Measurements from ENCODE around the gene ZBED2. TPM values are rescaled to one million over a fixed set of nuclear protein-coding genes. Genes with fewer than 3 reads are reported as not detected.

Gene ZBED2
- total RNA-seq, 1 experiment from 2014 or later: 0.10 TPM

DNA sequence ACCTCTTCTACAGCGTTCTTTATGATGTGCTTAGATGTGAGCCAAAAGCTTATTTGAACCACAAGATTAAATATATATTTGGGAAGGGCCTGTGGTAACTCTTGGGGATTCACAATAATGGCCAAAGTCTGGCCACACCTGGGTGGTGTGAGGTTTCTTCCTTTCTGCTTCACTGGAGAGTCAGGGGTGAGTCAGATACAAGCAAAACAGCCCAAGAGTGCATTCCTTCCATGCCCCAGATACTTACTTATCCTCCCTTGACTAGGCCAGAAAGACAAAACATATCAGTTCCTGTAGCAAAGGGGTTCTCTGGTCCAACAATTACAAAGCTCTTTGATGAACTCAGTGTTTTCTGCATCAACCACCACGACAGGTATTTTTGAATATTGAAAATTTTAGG is 941 bp downstream of the ZBED2 start:
- DNase-seq (ENCODE audit: low read depth, low spot score): no peak
- Histone ChIP-seq H3K36me3 (ENCODE audit: control insufficient read depth, insufficient read depth, low read length) (no peaks in the 10 kb centered on the region), H3K9me3 (ENCODE audit: control insufficient read depth, insufficient read depth, low read depth, low read length) (no peaks in the 10 kb centered on the region), H3K4me1 (ENCODE audit: control insufficient read depth, insufficient read depth, low read length) (no peaks in the 10 kb centered on the region), H3K4me3 (ENCODE audit: low read depth in 2 of 2, low read length in 2 of 2) (no peak overlapping the region), H3K27ac (ENCODE audit: low read length) (no peak overlapping the region), H3K27me3 (ENCODE audit: control insufficient read depth, insufficient read depth, low read length) (no peaks in the 10 kb centered on the region)
- in situ Hi-C loops (cut with HindIII; ENCODE audit: low pct_unique_long_range_greater_than_20kb, low sequenced_read_pairs) (no loop called here), intact Hi-C loops (cut with micrococcal nuclease; ENCODE audit: unreplicated experiment) (no loop called here)
- POLR2A ChIA-PET: no interaction called here
- no TSS peak for BruUV-seq (replicated peaks)
- ATAC-seq: no peak
- CTCF ChIA-PET: no interaction called here
- TF ChIP-seq, protein P1, sequence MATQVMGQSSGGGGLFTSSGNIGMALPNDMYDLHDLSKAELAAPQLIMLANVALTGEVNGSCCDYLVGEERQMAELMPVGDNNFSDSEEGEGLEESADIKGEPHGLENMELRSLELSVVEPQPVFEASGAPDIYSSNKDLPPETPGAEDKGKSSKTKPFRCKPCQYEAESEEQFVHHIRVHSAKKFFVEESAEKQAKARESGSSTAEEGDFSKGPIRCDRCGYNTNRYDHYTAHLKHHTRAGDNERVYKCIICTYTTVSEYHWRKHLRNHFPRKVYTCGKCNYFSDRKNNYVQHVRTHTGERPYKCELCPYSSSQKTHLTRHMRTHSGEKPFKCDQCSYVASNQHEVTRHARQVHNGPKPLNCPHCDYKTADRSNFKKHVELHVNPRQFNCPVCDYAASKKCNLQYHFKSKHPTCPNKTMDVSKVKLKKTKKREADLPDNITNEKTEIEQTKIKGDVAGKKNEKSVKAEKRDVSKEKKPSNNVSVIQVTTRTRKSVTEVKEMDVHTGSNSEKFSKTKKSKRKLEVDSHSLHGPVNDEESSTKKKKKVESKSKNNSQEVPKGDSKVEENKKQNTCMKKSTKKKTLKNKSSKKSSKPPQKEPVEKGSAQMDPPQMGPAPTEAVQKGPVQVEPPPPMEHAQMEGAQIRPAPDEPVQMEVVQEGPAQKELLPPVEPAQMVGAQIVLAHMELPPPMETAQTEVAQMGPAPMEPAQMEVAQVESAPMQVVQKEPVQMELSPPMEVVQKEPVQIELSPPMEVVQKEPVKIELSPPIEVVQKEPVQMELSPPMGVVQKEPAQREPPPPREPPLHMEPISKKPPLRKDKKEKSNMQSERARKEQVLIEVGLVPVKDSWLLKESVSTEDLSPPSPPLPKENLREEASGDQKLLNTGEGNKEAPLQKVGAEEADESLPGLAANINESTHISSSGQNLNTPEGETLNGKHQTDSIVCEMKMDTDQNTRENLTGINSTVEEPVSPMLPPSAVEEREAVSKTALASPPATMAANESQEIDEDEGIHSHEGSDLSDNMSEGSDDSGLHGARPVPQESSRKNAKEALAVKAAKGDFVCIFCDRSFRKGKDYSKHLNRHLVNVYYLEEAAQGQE (IDR thresholded peaks at IDR 0.05; ENCODE audit: insufficient read depth in 1 of 2, low read depth in 2 of 2, low read length in 1 of 2): no peak
- TF ChIP-seq SIN3A (IDR thresholded peaks at IDR 0.05; ENCODE audit: borderline replicate concordance, insufficient read depth, low read depth, low read length) (no peak), TCF7L2 (IDR thresholded peaks at IDR 0.05; ENCODE audit: low read depth, low read length) (no peak), POLR2AphosphoS5 (IDR thresholded peaks at IDR 0.05; ENCODE audit: low read depth, low read length) (no peak)
- TF ChIP-seq, protein P2, sequence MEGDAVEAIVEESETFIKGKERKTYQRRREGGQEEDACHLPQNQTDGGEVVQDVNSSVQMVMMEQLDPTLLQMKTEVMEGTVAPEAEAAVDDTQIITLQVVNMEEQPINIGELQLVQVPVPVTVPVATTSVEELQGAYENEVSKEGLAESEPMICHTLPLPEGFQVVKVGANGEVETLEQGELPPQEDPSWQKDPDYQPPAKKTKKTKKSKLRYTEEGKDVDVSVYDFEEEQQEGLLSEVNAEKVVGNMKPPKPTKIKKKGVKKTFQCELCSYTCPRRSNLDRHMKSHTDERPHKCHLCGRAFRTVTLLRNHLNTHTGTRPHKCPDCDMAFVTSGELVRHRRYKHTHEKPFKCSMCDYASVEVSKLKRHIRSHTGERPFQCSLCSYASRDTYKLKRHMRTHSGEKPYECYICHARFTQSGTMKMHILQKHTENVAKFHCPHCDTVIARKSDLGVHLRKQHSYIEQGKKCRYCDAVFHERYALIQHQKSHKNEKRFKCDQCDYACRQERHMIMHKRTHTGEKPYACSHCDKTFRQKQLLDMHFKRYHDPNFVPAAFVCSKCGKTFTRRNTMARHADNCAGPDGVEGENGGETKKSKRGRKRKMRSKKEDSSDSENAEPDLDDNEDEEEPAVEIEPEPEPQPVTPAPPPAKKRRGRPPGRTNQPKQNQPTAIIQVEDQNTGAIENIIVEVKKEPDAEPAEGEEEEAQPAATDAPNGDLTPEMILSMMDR (IDR thresholded peaks at IDR 0.05): no peak

DNA sequence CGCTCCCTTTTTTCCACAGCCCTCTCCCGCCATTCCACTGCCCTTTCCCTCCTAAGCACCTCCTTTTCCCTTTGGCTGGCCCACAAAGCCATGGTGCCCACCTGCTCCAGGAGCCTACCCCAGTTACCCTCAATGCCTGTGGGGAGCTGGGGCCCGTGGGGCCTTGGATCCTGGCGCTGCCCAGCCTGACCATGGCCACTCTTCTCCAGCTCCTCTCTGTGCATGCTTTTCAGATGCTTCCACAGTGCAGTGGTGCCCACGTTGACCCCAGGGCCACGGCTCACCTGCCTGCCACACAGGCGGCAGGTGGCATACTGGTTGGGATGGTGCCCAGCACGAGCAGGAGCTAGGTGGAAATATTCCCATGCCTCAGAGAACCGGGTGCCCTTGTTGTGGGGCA is 1.5 kb downstream of the ZBED2 start:
- ChIA-PET POLR2A (no interaction called here), CTCF (no interaction called here)
- intact Hi-C loops (cut with micrococcal nuclease; ENCODE audit: unreplicated experiment): no loop called here
- DNase-seq (ENCODE audit: low read depth, low spot score): no peak
- H3K36me3 ChIP-seq (ENCODE audit: control insufficient read depth, insufficient read depth, low read length): no peaks in the 10 kb centered on the region
- no TSS peak for BruUV-seq (replicated peaks)
- in situ Hi-C loops (cut with HindIII; ENCODE audit: low pct_unique_long_range_greater_than_20kb, low sequenced_read_pairs): no loop called here
- no peak overlapping the region for H3K27ac ChIP-seq (ENCODE audit: low read length)
- H3K4me1 ChIP-seq (ENCODE audit: control insufficient read depth, insufficient read depth, low read length): no peaks in the 10 kb centered on the region
- no peaks in the 10 kb centered on the region for H3K9me3 ChIP-seq (ENCODE audit: control insufficient read depth, insufficient read depth, low read depth, low read length)
- H3K27me3 ChIP-seq (ENCODE audit: control insufficient read depth, insufficient read depth, low read length): no peaks in the 10 kb centered on the region
- no peak for TF ChIP-seq TCF7L2 (IDR thresholded peaks at IDR 0.05; ENCODE audit: low read depth, low read length)
- TF ChIP-seq POLR2AphosphoS5 (IDR thresholded peaks at IDR 0.05; ENCODE audit: low read depth, low read length): no peak
- TF ChIP-seq SIN3A (IDR thresholded peaks at IDR 0.05; ENCODE audit: borderline replicate concordance, insufficient read depth, low read depth, low read length): no peak
- TF ChIP-seq, protein P1 (IDR thresholded peaks at IDR 0.05; ENCODE audit: insufficient read depth in 1 of 2, low read depth in 2 of 2, low read length in 1 of 2): no peak
- TF ChIP-seq, protein P2 (IDR thresholded peaks at IDR 0.05): no peak
- no peak for ATAC-seq
- no peak overlapping the region for H3K4me3 ChIP-seq (ENCODE audit: low read depth in 2 of 2, low read length in 2 of 2)

All from Panc1 (cell line).